ENCODE results near the gene HMGB2.
A peak's percentile ranks its signal among the peaks of the same experiment; 100 is the strongest.

Gene HMGB2

DNA sequence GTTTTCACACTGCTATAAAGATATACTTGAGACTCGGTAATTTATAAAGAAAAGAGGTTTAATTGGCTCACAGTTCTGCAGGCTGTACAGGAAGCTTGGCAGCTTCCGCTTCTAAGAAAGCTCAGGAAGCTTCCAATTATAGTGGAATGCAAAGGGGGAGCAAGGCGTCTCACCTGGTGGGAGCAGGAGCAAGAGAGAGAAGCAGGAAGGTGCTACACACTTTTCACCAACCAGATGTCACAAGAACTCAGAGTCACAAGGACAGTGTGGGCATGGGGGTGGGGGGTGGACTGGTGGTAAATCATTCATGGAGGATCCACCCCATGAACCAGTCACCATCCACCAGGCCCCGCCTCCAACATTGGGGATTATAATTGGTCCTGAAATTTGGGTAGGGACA is 22.8 kb downstream of the HMGB2 start:
- Mint-ChIP-seq H3K27me3 (ENCODE audit: low read depth, poor library complexity) (no peaks in the 10 kb centered on the region), H3K4me3 (no peak overlapping the region), H3K36me3 (ENCODE audit: low read depth) (peaks cover 50% of the 10 kb centered on the region), H3K27ac (no peak overlapping the region), H3K4me1 (no peaks in the 10 kb centered on the region), H3K9me3 (peaks cover under 1% of the 10 kb centered on the region)
- TF ChIP-seq, protein P1, sequence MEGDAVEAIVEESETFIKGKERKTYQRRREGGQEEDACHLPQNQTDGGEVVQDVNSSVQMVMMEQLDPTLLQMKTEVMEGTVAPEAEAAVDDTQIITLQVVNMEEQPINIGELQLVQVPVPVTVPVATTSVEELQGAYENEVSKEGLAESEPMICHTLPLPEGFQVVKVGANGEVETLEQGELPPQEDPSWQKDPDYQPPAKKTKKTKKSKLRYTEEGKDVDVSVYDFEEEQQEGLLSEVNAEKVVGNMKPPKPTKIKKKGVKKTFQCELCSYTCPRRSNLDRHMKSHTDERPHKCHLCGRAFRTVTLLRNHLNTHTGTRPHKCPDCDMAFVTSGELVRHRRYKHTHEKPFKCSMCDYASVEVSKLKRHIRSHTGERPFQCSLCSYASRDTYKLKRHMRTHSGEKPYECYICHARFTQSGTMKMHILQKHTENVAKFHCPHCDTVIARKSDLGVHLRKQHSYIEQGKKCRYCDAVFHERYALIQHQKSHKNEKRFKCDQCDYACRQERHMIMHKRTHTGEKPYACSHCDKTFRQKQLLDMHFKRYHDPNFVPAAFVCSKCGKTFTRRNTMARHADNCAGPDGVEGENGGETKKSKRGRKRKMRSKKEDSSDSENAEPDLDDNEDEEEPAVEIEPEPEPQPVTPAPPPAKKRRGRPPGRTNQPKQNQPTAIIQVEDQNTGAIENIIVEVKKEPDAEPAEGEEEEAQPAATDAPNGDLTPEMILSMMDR (IDR thresholded peaks at IDR 0.05) = no peak
- DNase-seq = no peak

DNA sequence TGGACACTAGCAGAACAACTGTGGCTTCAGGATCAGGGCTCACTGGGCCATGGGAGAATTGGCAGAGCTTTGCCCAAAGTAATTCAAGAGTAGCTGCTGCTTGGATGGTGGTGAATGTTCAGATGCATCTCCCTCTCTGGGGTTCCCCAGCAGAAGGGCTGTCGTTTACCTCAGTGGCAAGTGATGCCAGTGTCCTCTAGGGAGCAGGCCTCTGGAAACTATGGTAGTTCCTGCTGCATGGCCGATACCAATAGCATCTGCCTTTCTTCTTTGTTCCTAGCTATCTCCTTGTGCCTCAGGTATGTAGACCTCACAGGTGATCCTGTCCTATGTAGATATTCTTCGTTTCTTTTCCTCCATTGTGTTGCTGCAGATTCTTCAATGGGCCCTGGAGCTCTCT is 26.4 kb downstream of the HMGB2 start:
- H3K4me3 Mint-ChIP-seq = no peak overlapping the region
- H3K36me3 Mint-ChIP-seq (ENCODE audit: low read depth) = peaks cover 85% of the 10 kb centered on the region
- H3K4me1 Mint-ChIP-seq = no peaks in the 10 kb centered on the region
- TF ChIP-seq, protein P1 (IDR thresholded peaks at IDR 0.05) = no peak
- H3K27me3 Mint-ChIP-seq (ENCODE audit: low read depth, poor library complexity) = no peaks in the 10 kb centered on the region
- no peak overlapping the region for H3K27ac Mint-ChIP-seq
- no peak for DNase-seq
- H3K9me3 Mint-ChIP-seq = peaks cover 18% of the 10 kb centered on the region

DNA sequence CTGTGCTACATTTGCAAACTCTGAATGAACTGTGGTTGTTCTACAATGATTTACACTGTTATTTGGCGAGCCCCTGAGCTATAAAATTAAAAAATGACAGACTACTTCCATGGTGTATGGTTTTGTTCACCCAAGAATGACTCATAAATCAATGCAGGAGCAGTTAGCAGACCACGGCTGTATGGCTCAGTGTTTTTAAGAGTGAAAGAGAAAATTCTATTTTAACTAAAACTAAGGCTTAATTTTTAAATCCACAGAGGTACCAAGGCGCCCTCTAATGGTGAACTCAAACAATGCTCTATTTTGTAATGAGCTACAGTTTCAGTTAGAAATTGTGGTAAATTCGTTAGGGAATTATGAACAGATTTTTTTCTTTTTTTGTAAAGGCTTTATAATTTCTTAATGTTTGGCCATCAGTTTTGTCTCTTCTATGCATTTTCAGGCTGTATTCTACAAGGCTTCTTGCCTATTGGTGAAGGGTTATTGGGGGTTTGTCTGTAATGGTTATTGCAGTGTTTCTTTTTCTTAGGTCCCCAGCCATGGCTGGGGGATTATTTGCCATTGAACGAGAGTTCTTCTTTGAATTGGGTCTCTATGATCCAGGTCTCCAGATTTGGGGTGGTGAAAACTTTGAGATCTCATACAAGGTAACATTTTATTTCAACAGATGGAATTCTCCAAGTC is 32.5 kb downstream of the HMGB2 start:
- Mint-ChIP-seq H3K36me3 (ENCODE audit: low read depth) (peaks cover 52% of the 10 kb centered on the region), H3K27me3 (ENCODE audit: low read depth, poor library complexity) (no peaks in the 10 kb centered on the region), H3K4me1 (no peaks in the 10 kb centered on the region), H3K4me3 (no peak overlapping the region), H3K9me3 (peaks cover 18% of the 10 kb centered on the region), H3K27ac (no peak overlapping the region)
- no peak for DNase-seq
- TF ChIP-seq, protein P1 (IDR thresholded peaks at IDR 0.05) = peak; percentile 65

DNA sequence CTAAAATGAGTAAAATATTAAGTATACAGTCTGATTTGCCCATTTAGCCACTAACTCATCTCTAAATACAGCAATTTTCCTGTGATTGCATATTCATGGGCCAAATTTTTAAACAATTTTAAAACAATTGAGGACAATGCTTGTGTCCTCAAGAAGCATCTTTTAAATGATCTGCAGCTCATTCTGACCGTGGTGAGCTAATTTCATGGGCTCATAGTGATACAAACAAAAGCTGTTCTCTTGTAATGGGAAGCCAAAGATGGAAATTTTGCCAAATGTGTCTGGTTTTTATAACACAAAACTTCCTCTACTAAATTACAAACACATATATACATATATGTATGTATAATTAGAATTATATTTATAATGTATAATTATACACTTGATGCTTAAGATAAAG is 39.7 kb downstream of the HMGB2 start:
- Mint-ChIP-seq H3K36me3 (ENCODE audit: low read depth) (peaks cover 5% of the 10 kb centered on the region), H3K4me1 (no peaks in the 10 kb centered on the region), H3K27me3 (ENCODE audit: low read depth, poor library complexity) (no peaks in the 10 kb centered on the region), H3K4me3 (no peak overlapping the region), H3K27ac (no peak overlapping the region), H3K9me3 (no peaks in the 10 kb centered on the region)
- DNase-seq = no peak
- TF ChIP-seq, protein P1 (IDR thresholded peaks at IDR 0.05) = no peak

DNA sequence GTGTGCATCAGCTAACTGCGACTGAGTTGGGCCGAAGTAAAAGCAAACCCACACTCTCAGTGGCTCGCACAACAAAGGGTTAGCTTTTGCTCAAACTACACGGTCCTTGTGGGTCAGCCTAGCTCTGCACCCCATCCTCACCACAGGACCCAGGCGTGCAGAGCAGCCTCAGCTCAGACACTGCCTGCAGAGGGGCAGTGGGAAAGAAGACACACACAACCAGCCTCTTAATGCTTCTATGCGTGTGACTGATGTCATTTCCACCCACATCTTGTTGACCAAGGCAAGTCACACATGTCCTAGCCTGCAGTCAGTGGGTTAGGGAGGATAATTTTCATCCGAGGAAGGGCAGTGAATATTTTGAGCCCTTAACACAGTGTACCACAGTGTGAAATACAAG is 40.5 kb downstream of the HMGB2 start:
- no peaks in the 10 kb centered on the region for H3K36me3 Mint-ChIP-seq (ENCODE audit: low read depth)
- TF ChIP-seq, protein P1 (IDR thresholded peaks at IDR 0.05) = no peak
- no peaks in the 10 kb centered on the region for H3K9me3 Mint-ChIP-seq
- no peaks in the 10 kb centered on the region for H3K4me1 Mint-ChIP-seq
- H3K27ac Mint-ChIP-seq = peak overlapping the region; percentile 29
- H3K27me3 Mint-ChIP-seq (ENCODE audit: low read depth, poor library complexity) = no peaks in the 10 kb centered on the region
- H3K4me3 Mint-ChIP-seq = no peak overlapping the region
- DNase-seq = no peak

DNA sequence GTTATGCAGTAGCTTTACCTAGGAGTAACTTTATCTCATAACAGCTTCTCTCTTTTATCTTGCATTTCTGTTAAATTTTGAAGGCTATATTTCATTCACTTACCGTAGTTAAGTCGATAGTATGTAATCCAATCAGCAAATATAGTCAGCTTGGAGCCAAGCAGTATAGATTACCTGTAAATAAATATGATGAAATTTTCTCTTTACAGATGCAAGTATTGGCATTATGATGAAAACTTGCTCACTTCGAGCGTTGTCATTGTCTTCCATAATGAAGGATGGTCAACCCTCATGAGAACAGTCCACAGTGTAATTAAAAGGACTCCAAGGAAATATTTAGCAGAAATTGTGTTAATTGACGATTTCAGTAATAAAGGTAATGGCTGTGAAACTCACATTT is 42.3 kb downstream of the HMGB2 start:
- Mint-ChIP-seq H3K4me3 (no peak overlapping the region), H3K36me3 (ENCODE audit: low read depth) (peaks cover 10% of the 10 kb centered on the region), H3K4me1 (no peaks in the 10 kb centered on the region), H3K27me3 (ENCODE audit: low read depth, poor library complexity) (no peaks in the 10 kb centered on the region), H3K27ac (no peak overlapping the region), H3K9me3 (peaks cover 15% of the 10 kb centered on the region)
- TF ChIP-seq, protein P1 (IDR thresholded peaks at IDR 0.05) = no peak
- DNase-seq = no peak

Data from nephron progenitor cell (in vitro differentiated cells).